Measurements from ENCODE around the gene C11orf54. TPM values are rescaled to one million over a fixed set of nuclear protein-coding genes. Genes with fewer than 3 reads are reported as not detected.
A peak's percentile ranks its signal among the peaks of the same experiment; 100 is the strongest.

The C11orf54 gene
- 21.6 and 22.2 TPM in 2 replicates for total RNA-seq

GRCh38 chr11:93741094-93741881 is at the start of gene C11orf54, which contains the start of gene TAF1D:
Gene C11orf54 (plus strand): TSS chr11:93741672. CDS start chr11:93747394, 5,722 bp downstream.
Gene TAF1D (minus strand): TSS chr11:93741495. CDS start chr11:93739304, 2,191 bp downstream.
- H3K4me1 Mint-ChIP-seq, result peaks cover 41% of the 10 kb centered on the region
- no peaks in the 10 kb centered on the region for H3K27me3 Mint-ChIP-seq
- H3K4me3 Mint-ChIP-seq, result peak within 1 kb of the TSS; percentile 100
- no peaks in the 10 kb centered on the region for H3K9me3 Mint-ChIP-seq
- peaks cover 52% of the 10 kb centered on the region for H3K36me3 Mint-ChIP-seq (ENCODE audit: low read depth)
- peak; percentile 99 for DNase-seq
- H3K27ac Mint-ChIP-seq, result peak within 1 kb of the TSS; percentile 99
- intact Hi-C loops (cut with micrococcal nuclease), result loop anchor here (1.0 to 5.0 kb wide), 6 partner anchors 43 to 752 kb away; partner anchors contain the start of genes ANKRD49, CEP295, MED17 and MRE11

DNA sequence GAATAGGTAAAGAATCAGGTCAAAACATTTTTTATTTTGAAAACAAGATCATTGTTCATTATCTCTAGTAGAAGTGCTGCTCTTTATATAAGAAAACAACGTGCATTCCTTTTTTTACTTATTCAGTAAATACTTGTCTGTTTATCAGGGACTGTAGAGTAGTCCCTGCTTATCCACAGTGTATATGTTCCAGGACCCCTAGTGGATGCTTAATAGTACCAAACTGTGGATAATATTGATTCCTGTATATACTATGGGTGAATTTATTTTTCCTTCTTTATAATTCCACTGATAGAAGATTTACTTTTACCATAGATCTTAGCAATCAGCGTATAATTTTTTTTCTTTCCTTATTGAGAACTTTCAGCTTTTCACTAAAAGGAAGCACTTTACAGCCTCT is 47.4 kb upstream of the C11orf54 start:
- H3K36me3 Mint-ChIP-seq (ENCODE audit: low read depth), result peaks cover 62% of the 10 kb centered on the region
- intact Hi-C loops (cut with micrococcal nuclease), result no loop called here
- H3K9me3 Mint-ChIP-seq, result no peaks in the 10 kb centered on the region
- no peak overlapping the region for H3K27ac Mint-ChIP-seq
- DNase-seq, result no peak
- no peaks in the 10 kb centered on the region for H3K27me3 Mint-ChIP-seq
- no peak overlapping the region for H3K4me3 Mint-ChIP-seq
- H3K4me1 Mint-ChIP-seq, result peaks cover 8% of the 10 kb centered on the region

- Mint-ChIP-seq H3K4me3 (no peak overlapping the region), H3K27me3 (no peaks in the 10 kb centered on the region), H3K4me1 (peaks cover 3% of the 10 kb centered on the region), H3K9me3 (no peaks in the 10 kb centered on the region), H3K36me3 (ENCODE audit: low read depth) (peaks cover 62% of the 10 kb centered on the region), H3K27ac (no peak overlapping the region)
- intact Hi-C loops (cut with micrococcal nuclease), result no loop called here
- DNase-seq, result no peak
Observed at GRCh38 chr11:93694557-93694956, 46.9 kb upstream of the C11orf54 start.

DNA sequence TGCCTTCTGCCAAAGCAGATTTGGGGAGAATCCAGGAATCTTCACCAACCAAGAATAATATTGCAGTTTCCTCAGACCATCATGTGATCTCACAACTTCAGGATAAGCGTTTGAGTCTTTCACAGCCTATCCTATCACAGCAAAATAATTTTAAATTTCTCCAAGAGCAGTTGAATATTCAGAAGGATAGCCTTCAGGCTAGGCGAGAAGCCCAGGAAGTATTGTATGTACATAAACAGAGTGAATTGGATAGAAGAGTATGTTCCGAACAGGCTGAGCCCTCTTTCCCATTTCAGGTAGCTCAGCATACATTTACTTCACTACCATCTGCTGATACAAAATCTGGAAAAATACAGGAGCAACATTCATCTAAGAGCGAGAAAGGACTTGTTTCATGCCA is 43.9 kb upstream of the C11orf54 start:
- Mint-ChIP-seq H3K27me3 (no peaks in the 10 kb centered on the region), H3K4me1 (no peaks in the 10 kb centered on the region), H3K9me3 (no peaks in the 10 kb centered on the region), H3K36me3 (ENCODE audit: low read depth) (peaks cover 62% of the 10 kb centered on the region), H3K27ac (no peak overlapping the region), H3K4me3 (no peak overlapping the region)
- intact Hi-C loops (cut with micrococcal nuclease), result no loop called here
- DNase-seq, result no peak

DNA sequence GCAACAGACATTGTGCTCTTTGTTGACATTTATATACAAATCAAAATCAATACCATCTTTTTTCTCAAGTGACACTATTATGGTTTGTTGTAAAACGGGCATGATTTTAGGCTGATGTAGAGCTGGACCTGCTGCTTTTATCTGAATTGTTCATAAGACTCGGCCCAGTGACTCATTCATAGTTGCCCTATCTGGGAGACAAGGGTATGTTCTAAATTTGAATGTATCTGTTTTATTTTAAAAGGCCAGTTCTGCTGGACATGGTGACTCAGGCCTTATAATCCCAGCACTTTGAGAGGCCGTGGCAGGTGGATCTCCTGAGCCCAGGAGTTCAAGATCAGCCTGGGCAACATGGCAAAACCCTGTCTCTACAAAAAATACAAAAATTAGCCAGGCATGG is 40.6 kb upstream of the C11orf54 start:
- Mint-ChIP-seq H3K27ac (no peak overlapping the region), H3K4me3 (no peak overlapping the region), H3K9me3 (no peaks in the 10 kb centered on the region), H3K27me3 (no peaks in the 10 kb centered on the region), H3K36me3 (ENCODE audit: low read depth) (peaks cover 69% of the 10 kb centered on the region), H3K4me1 (no peaks in the 10 kb centered on the region)
- DNase-seq, result no peak
- intact Hi-C loops (cut with micrococcal nuclease), result no loop called here

DNA sequence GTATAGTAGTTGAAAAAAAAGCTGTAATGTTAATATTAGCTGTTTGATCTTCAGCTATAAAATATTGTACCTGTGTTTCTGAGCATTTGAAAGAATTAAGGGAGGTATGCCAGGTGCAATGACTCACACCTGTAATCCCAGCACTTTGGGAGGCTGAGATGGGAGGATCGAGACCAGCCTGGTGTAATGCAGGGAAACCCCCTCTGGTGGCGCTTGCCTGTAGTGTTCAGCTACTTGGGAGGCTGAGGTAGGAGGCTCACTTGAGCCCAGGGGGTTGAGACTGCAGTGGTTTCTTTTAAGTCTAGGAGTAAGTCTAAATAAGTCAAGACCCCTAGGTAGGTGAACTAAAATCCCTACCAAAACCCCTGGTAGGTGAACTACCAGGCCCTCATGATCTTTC is 37.2 kb upstream of the C11orf54 start:
- no peak for DNase-seq
- intact Hi-C loops (cut with micrococcal nuclease), result no loop called here
- no peak overlapping the region for H3K27ac Mint-ChIP-seq
- H3K36me3 Mint-ChIP-seq (ENCODE audit: low read depth), result peaks cover 64% of the 10 kb centered on the region
- no peaks in the 10 kb centered on the region for H3K27me3 Mint-ChIP-seq
- H3K9me3 Mint-ChIP-seq, result peaks cover 12% of the 10 kb centered on the region
- H3K4me3 Mint-ChIP-seq, result no peak overlapping the region
- H3K4me1 Mint-ChIP-seq, result no peaks in the 10 kb centered on the region

DNA sequence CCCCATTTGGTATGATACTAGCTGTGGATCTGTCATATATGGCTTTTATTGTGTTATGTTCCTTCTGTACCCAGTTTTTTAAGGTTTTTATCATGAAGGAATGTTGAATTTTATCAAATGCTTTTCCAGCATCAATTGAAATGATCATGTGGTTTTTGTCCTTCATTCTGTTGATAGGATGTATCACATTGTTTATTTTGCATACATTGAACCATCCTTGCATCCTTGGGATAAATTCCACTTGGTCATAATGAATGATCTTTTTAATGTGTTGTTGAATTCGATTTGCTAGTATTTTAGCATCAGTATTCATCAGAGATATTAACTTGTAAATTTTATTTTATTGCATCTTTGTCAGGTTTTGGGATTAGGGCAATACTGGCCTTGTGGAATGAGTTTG is 31.2 kb upstream of the C11orf54 start:
- no peak overlapping the region for H3K27ac Mint-ChIP-seq
- no peak for DNase-seq
- H3K27me3 Mint-ChIP-seq, result no peaks in the 10 kb centered on the region
- peaks cover 8% of the 10 kb centered on the region for H3K4me1 Mint-ChIP-seq
- peaks cover 82% of the 10 kb centered on the region for H3K36me3 Mint-ChIP-seq (ENCODE audit: low read depth)
- no peak overlapping the region for H3K4me3 Mint-ChIP-seq
- intact Hi-C loops (cut with micrococcal nuclease), result no loop called here
- peaks cover 40% of the 10 kb centered on the region for H3K9me3 Mint-ChIP-seq

DNA sequence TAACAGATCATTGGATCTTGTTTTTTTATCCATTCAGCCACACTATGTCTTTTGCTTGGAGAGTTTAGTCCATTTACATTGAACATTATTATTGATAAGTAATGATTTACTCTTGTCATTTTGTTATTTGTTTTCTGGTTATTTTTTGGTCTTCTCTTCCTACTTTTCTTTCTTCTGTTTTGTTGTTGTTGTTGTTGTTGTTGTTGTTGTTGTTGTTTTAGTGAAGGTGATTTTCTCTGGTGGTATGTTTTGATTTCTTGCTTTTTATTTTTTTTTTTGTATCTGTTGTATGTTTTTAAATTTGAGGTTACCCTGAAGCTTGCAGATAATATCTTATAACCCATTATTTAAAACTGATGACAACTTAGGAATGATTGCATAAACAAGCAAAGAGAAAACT is 28.8 kb upstream of the C11orf54 start:
- Mint-ChIP-seq H3K9me3 (peaks cover 40% of the 10 kb centered on the region), H3K27ac (peak overlapping the region; percentile 25), H3K4me3 (no peak overlapping the region), H3K36me3 (ENCODE audit: low read depth) (peaks cover 86% of the 10 kb centered on the region), H3K27me3 (no peaks in the 10 kb centered on the region), H3K4me1 (peaks cover 14% of the 10 kb centered on the region)
- no peak for DNase-seq
- intact Hi-C loops (cut with micrococcal nuclease), result no loop called here

GRCh38 chr11:93715797-93716396 is 25.6 kb upstream of the C11orf54 start:
- DNase-seq, result no peak
- Mint-ChIP-seq H3K27me3 (no peaks in the 10 kb centered on the region), H3K4me1 (peaks cover 22% of the 10 kb centered on the region), H3K9me3 (peaks cover 13% of the 10 kb centered on the region), H3K4me3 (no peak overlapping the region), H3K27ac (peak overlapping the region; percentile 1), H3K36me3 (ENCODE audit: low read depth) (peaks cover 70% of the 10 kb centered on the region)
- intact Hi-C loops (cut with micrococcal nuclease), result no loop called here

GRCh38 chr11:93717501-93717900 is 24.0 kb upstream of the C11orf54 start:
- no peak overlapping the region for H3K4me3 Mint-ChIP-seq
- H3K27me3 Mint-ChIP-seq, result no peaks in the 10 kb centered on the region
- H3K4me1 Mint-ChIP-seq, result peaks cover 20% of the 10 kb centered on the region
- H3K36me3 Mint-ChIP-seq (ENCODE audit: low read depth), result peaks cover 72% of the 10 kb centered on the region
- H3K27ac Mint-ChIP-seq, result peak overlapping the region; percentile 27
- intact Hi-C loops (cut with micrococcal nuclease), result loop anchor here (1.0 kb wide), 1 partner anchor 21 kb away; no protein-coding TSS in a partner anchor
- peaks cover 9% of the 10 kb centered on the region for H3K9me3 Mint-ChIP-seq
- no peak for DNase-seq

DNA sequence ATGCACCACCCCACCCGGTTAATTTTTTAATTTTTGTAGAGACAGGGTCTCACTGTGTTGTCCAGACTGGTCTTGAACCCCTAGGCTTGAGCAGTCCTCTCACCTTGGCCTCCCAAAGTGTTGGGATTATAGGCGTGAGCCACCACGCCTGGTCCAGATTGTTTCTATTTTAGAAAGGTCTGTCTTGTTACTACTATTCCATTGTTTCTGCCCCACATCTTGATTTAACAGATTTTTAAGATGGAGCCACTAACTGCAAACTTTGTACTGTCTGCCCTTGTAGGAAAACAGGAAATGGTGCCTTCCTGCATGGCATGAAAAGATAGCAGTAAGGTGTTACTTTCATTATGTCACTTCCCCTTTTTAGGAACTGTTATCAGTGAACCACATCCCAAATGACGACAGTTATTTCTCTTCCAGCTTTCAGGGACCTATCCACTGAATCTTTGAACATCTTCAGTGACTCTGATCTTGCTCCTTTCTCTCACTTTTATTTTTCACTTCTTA is 23.4 kb upstream of the C11orf54 start:
- peak overlapping the region; percentile 62 for H3K27ac Mint-ChIP-seq
- H3K36me3 Mint-ChIP-seq (ENCODE audit: low read depth), result peaks cover 70% of the 10 kb centered on the region
- H3K4me3 Mint-ChIP-seq, result peak overlapping the region; percentile 4
- DNase-seq, result no peak
- intact Hi-C loops (cut with micrococcal nuclease), result no loop called here
- H3K4me1 Mint-ChIP-seq, result peaks cover 20% of the 10 kb centered on the region
- no peaks in the 10 kb centered on the region for H3K27me3 Mint-ChIP-seq
- H3K9me3 Mint-ChIP-seq, result peaks cover 9% of the 10 kb centered on the region

- H3K27me3 Mint-ChIP-seq, result no peaks in the 10 kb centered on the region
- peak overlapping the region; percentile 60 for H3K27ac Mint-ChIP-seq
- no peak overlapping the region for H3K4me3 Mint-ChIP-seq
- peaks cover 66% of the 10 kb centered on the region for H3K36me3 Mint-ChIP-seq (ENCODE audit: low read depth)
- DNase-seq, result no peak
- intact Hi-C loops (cut with micrococcal nuclease), result no loop called here
- peaks cover 17% of the 10 kb centered on the region for H3K4me1 Mint-ChIP-seq
- peaks cover 3% of the 10 kb centered on the region for H3K9me3 Mint-ChIP-seq
Observed at GRCh38 chr11:93719310-93719709, 22.2 kb upstream of the C11orf54 start.

GRCh38 chr11:93720522-93720921 is 20.9 kb upstream of the C11orf54 start:
- H3K9me3 Mint-ChIP-seq, result no peaks in the 10 kb centered on the region
- H3K27ac Mint-ChIP-seq, result no peak overlapping the region
- H3K4me1 Mint-ChIP-seq, result peaks cover 18% of the 10 kb centered on the region
- intact Hi-C loops (cut with micrococcal nuclease), result no loop called here
- H3K27me3 Mint-ChIP-seq, result no peaks in the 10 kb centered on the region
- H3K36me3 Mint-ChIP-seq (ENCODE audit: low read depth), result peaks cover 62% of the 10 kb centered on the region
- H3K4me3 Mint-ChIP-seq, result no peak overlapping the region
- DNase-seq, result peak; percentile 49

DNA sequence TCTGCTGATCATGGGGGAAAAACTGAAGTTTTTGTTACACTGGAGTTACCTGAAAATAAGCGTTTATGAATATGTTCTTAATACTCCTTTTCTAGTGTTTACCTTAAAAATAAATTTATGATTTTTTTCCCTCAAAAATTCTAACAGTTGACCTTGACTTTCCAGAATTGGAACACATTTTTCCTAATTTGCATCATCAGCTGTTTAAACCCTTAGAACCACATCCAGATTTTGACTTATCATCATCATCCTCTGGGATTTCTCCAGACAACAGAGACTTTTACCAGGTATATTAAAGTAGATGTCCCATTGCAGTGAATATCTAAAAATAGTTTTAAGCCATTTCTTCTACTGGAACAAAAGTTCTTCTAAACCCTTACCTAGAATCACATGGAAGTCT is 17.4 kb upstream of the C11orf54 start:
- intact Hi-C loops (cut with micrococcal nuclease), result no loop called here
- H3K4me3 Mint-ChIP-seq, result no peak overlapping the region

More for the DNA sequence above, 17.4 kb upstream of the C11orf54 start:
- DNase-seq, result no peak
- no peaks in the 10 kb centered on the region for H3K27me3 Mint-ChIP-seq
- no peaks in the 10 kb centered on the region for H3K9me3 Mint-ChIP-seq
- H3K27ac Mint-ChIP-seq, result no peak overlapping the region
- peaks cover 9% of the 10 kb centered on the region for H3K4me1 Mint-ChIP-seq
- H3K36me3 Mint-ChIP-seq (ENCODE audit: low read depth), result peaks cover 54% of the 10 kb centered on the region
